H1 (cell line): Measurements from ENCODE around the gene DUSP7. TPM values are rescaled to one million over a fixed set of nuclear protein-coding genes. Genes with fewer than 3 reads are reported as not detected.

Experiments
- CTCF ChIA-PET: fragments of 300-600 bp; sonication (Branson Sonifier 250); formaldehyde crosslinking; loops from one replicate; lab custom pipeline; 2021; ENCODE audit not compliant: partially characterized antibody; lab: Charles Lee
- POLR2A ChIA-PET: fragments of 300-600 bp; sonication (Branson Sonifier 250); formaldehyde crosslinking; loops from one replicate; lab custom pipeline; 2021; ENCODE audit warnings: inconsistent platforms; ENCODE audit not compliant: partially characterized antibody; lab: Charles Lee
- DNase-seq, 2 experiments: peaks; one replicate each; pipeline versions ENCODE4 v3.0.0 to v3.0.0-alpha.2; 2010 to 2022; ENCODE audit warnings: low spot score in 2 of 2, low read depth in 1 of 2, mixed read lengths in 1 of 2
- FAIRE-seq: peaks from 2 replicates; lab custom pipeline; 2011; peaks lifted over from hg19 to GRCh38; lab: Jason Lieb, UNC
- H2AFZ ChIP-seq: 2 replicates; pipeline ENCODE4 v1.8.1; 2012; ENCODE audit warnings: low read length, inconsistent platforms
- H2AK5ac ChIP-seq: 2 replicates; pipeline ENCODE4 v1.6.1; 2013; ENCODE audit warnings: low read depth, low read length
- H2BK120ac ChIP-seq: replicated peaks from 2 replicates; pipeline ENCODE3; 2013; ENCODE audit warnings: low read depth, low read length, inconsistent platforms
- H2BK12ac ChIP-seq: 2 replicates; pipeline ENCODE4 v1.6.1; 2013; ENCODE audit warnings: low read depth, low read length
- H2BK15ac ChIP-seq: 2 replicates; pipeline ENCODE4 v1.6.1; 2013; ENCODE audit warnings: low read length
- H2BK20ac ChIP-seq: 2 replicates; pipeline ENCODE4 v1.6.1; 2013; ENCODE audit warnings: low read length
- H2BK5ac ChIP-seq: 2 replicates; pipeline ENCODE4 v1.6.1; 2013; ENCODE audit warnings: low read depth, low read length
- H3K14ac ChIP-seq: 2 replicates; pipeline ENCODE4 v1.6.1; 2013; ENCODE audit warnings: inconsistent platforms; ENCODE audit not compliant: insufficient read length
- H3K18ac ChIP-seq: 2 replicates; pipeline ENCODE4 v1.6.1; 2013; ENCODE audit warnings: low read length; ENCODE audit errors: extremely low read depth
- H3K23ac ChIP-seq: 2 replicates; pipeline ENCODE4 v1.6.1; 2013; ENCODE audit warnings: inconsistent platforms; ENCODE audit not compliant: insufficient read length
- H3K23me2 ChIP-seq: 2 replicates; pipeline ENCODE4 v1.6.1; 2013; ENCODE audit warnings: low read depth, low read length
- H3K27ac ChIP-seq: 2 replicates; pipeline ENCODE4 v1.6.1; 2011; ENCODE audit warnings: low read depth, low read length, inconsistent platforms
- H3K27me3 ChIP-seq, 4 experiments: replicated peaks in 1 of 4; 1 replicate in 1 of 4; 2 replicates in 3 of 4; pipeline versions ENCODE4 v1.6.1 to v1.8.1; 2011 to 2013; ENCODE audit warnings: low read length in 3 of 4, mild to moderate bottlenecking in 3 of 4, inconsistent platforms in 2 of 4, mixed read lengths in 2 of 4, moderate library complexity in 1 of 4; ENCODE audit not compliant: control insufficient read depth in 3 of 4, insufficient read depth in 3 of 4; ENCODE audit errors: extremely low read depth in 1 of 4
- H3K36me3 ChIP-seq, 4 experiments: 2 replicates each; pipeline versions ENCODE4 v1.6.1 to v1.8.1; 2011 to 2013; ENCODE audit warnings: mild to moderate bottlenecking in 4 of 4, low read length in 3 of 4, moderate library complexity in 2 of 4, control low read depth in 1 of 4, inconsistent platforms in 1 of 4; ENCODE audit not compliant: insufficient read depth in 4 of 4, control insufficient read depth in 2 of 4
- H3K4ac ChIP-seq: replicated peaks from 2 replicates; pipeline ENCODE3; 2013; ENCODE audit warnings: low read length, low read depth, mixed read lengths, inconsistent platforms; ENCODE audit not compliant: insufficient read length
- H3K4me1 ChIP-seq, 4 experiments: replicated peaks in 1 of 4; 1 replicate in 1 of 4; 2 replicates in 3 of 4; pipeline versions ENCODE4 v1.6.1 to v1.8.1; 2011 to 2013; ENCODE audit warnings: low read length in 3 of 4, inconsistent platforms in 2 of 4, mixed read lengths in 1 of 4; ENCODE audit not compliant: insufficient read depth in 4 of 4, control insufficient read depth in 3 of 4
- H3K4me2 ChIP-seq, 2 experiments: 2 replicates each; pipeline versions ENCODE4 v1.6.1 to v1.8.1; 2011 to 2013; ENCODE audit warnings: low read depth in 2 of 2, low read length in 2 of 2, control low read depth in 1 of 2, inconsistent platforms in 1 of 2, mild to moderate bottlenecking in 1 of 2; ENCODE audit not compliant: insufficient read depth in 1 of 2
- H3K4me3 ChIP-seq, 4 experiments: fragments of 200-600, 300-600 bp in 1 of 4; sonication (generic), shearing (Covaris generic), sonication (Bioruptor Twin) in 1 of 4; 2 replicates each; pipeline versions ENCODE4 v1.5.1 to v1.8.1; 2011 to 2016; ENCODE audit warnings: low read length in 4 of 4, low read depth in 3 of 4, control low read depth in 2 of 4, inconsistent platforms in 2 of 4, mild to moderate bottlenecking in 2 of 4, mixed read lengths in 1 of 4, moderate library complexity in 1 of 4; ENCODE audit not compliant: insufficient read depth in 2 of 4; ENCODE audit errors: extremely low read depth in 1 of 4
- H3K56ac ChIP-seq: replicated peaks from 2 replicates; pipeline ENCODE3; 2013; ENCODE audit warnings: low read depth, mild to moderate bottlenecking, mixed read lengths, low read length, inconsistent platforms; ENCODE audit not compliant: insufficient read length
- H3K79me1 ChIP-seq: 2 replicates; pipeline ENCODE4 v1.6.1; 2013; ENCODE audit warnings: low read depth, low read length, control low read depth
- H3K79me2 ChIP-seq, 2 experiments: 2 replicates each; pipeline versions ENCODE4 v1.6.1 to v1.8.1; 2012 to 2013; ENCODE audit warnings: low read length in 2 of 2, mild to moderate bottlenecking in 2 of 2, inconsistent platforms in 1 of 2; ENCODE audit not compliant: insufficient read depth in 2 of 2, control insufficient read depth in 1 of 2
- H3K9ac ChIP-seq, 4 experiments: replicated peaks in 1 of 4; 1 replicate in 1 of 4; 2 replicates in 3 of 4; pipeline versions ENCODE4 v1.6.1 to v1.8.1; 2011 to 2013; ENCODE audit warnings: low read depth in 3 of 4, low read length in 3 of 4, control low read depth in 2 of 4, mild to moderate bottlenecking in 2 of 4, moderate library complexity in 2 of 4, inconsistent platforms in 1 of 4; ENCODE audit errors: extremely low read depth in 1 of 4
- H3K9me3 ChIP-seq, 2 experiments: 2 replicates each; pipeline versions ENCODE4 v1.6.1 to v1.8.1; 2012 to 2013; ENCODE audit warnings: mild to moderate bottlenecking in 2 of 2, moderate library complexity in 2 of 2, control low read depth in 1 of 2, inconsistent platforms in 1 of 2, low read depth in 1 of 2, low read length in 1 of 2, mixed read lengths in 1 of 2; ENCODE audit not compliant: insufficient read depth in 2 of 2
- H4K20me1 ChIP-seq, 2 experiments: replicated peaks in 1 of 2; 2 replicates each; pipeline versions ENCODE3 to v1.8.1; 2011 to 2013; ENCODE audit warnings: inconsistent platforms in 2 of 2, low read length in 2 of 2, mild to moderate bottlenecking in 1 of 2; ENCODE audit not compliant: insufficient read depth in 2 of 2, control insufficient read depth in 1 of 2
- H4K5ac ChIP-seq: 2 replicates; pipeline ENCODE4 v1.6.1; 2013; ENCODE audit warnings: low read length, low read depth, mixed read lengths, inconsistent platforms; ENCODE audit not compliant: insufficient read length
- H4K8ac ChIP-seq: 2 replicates; pipeline ENCODE4 v1.8.0; 2013; ENCODE audit warnings: mild to moderate bottlenecking, moderate library complexity, low read length, inconsistent platforms; ENCODE audit not compliant: insufficient read depth; ENCODE audit errors: extremely low read depth
- H4K91ac ChIP-seq: replicated peaks from 2 replicates; pipeline ENCODE3; 2013; ENCODE audit warnings: low read length, mixed read lengths, inconsistent platforms; ENCODE audit not compliant: insufficient read length
- BACH1 ChIP-seq: IDR thresholded peaks from 2 replicates; pipeline ENCODE4 v1.6.1; 2012; ENCODE audit warnings: low read length, improper control_type of control experiment
- CEBPB ChIP-seq: IDR thresholded peaks from 2 replicates; pipeline ENCODE4 v1.6.1; 2012; ENCODE audit warnings: low read depth, low read length
- CHD1 ChIP-seq: IDR thresholded peaks from 2 replicates; pipeline ENCODE4 v1.6.1; 2012; ENCODE audit warnings: low read depth, low read length, improper control_type of control experiment
- EP300 ChIP-seq, 2 experiments: IDR thresholded peaks; 1 replicate in 1 of 2; 2 replicates in 1 of 2; pipeline ENCODE4 v1.6.1; 2011 to 2012; ENCODE audit warnings: low read depth in 2 of 2, low read length in 2 of 2, mild to moderate bottlenecking in 2 of 2, borderline replicate concordance in 1 of 2, inconsistent platforms in 1 of 2, moderate library complexity in 1 of 2
- JUND ChIP-seq: IDR thresholded peaks from 2 replicates; pipeline ENCODE4 v1.6.1; 2011; ENCODE audit warnings: mild to moderate bottlenecking, improper control_type of control experiment, low read length
- MAX ChIP-seq: IDR thresholded peaks from 2 replicates; pipeline ENCODE4 v1.6.1; 2012; ENCODE audit warnings: inconsistent platforms
- SAP30 ChIP-seq: fragments of 300-600 bp; sonication (generic); IDR thresholded peaks from 2 replicates; pipeline ENCODE4 v1.7.1; 2012; ENCODE audit warnings: low read length, moderate library complexity, mild to moderate bottlenecking, inconsistent platforms; ENCODE audit not compliant: insufficient read depth, insufficient replicate concordance
- SP4 ChIP-seq: IDR thresholded peaks from 2 replicates; pipeline ENCODE4 v1.6.1; 2012; ENCODE audit warnings: low read length, inconsistent platforms
- WGBS, 2 experiments: shearing (Covaris generic) in 1 of 2; methylation state at CpG; one replicate each; pipeline versions ENCODE4 v1.1.6 to v1.1.7; 2013 to 2015; ENCODE audit warnings: low lambda C conversion rate in 2 of 2, mixed read lengths in 2 of 2, inconsistent platforms in 1 of 2, low coverage in 1 of 2, missing lambda C conversion rate in 1 of 2; ENCODE audit not compliant: insufficient replicate concordance in 2 of 2, insufficient coverage in 1 of 2, insufficient read length in 1 of 2; ENCODE audit errors: extremely low coverage in 1 of 2, missing lambda C conversion rate in 1 of 2; 5-methylcytosine and 5-hydroxymethylcytosine counted together
- polyA plus RNA-seq, 7 experiments: library from polyadenylated mRNA; depleted of rRNA in 3 of 7; stranded (reverse) in 5 of 7; unstranded in 2 of 7; fragments of >200 nt in 5 of 7; fragments of 200-250 nt in 2 of 7; gene quantifications; 1 replicate in 5 of 7; 2 replicates in 1 of 7; 4 replicates in 1 of 7; pipeline versions ENCODE4 v1.2.1 to v1.2.3, GENCODE V29; 2011 to 2013; ENCODE audit warnings: missing spikeins in 2 of 7, mixed read lengths in 2 of 7
- total RNA-seq: library from RNA; stranded (reverse); fragmentation: NEBNext Ultra II Directional; extraction: Animal tissue kit (Norgen Biotek cat#: 25700); gene quantifications from 2 replicates; pipeline ENCODE4 v1.2.1, GENCODE V29; 2021

DUSP7 gene
- total and polyA plus RNA-seq, 2 of the 8 experiments (the other 6 are each of a cell fraction or from before 2014, with no cell fraction given), result 19.4 to 24.9 TPM

DNA sequence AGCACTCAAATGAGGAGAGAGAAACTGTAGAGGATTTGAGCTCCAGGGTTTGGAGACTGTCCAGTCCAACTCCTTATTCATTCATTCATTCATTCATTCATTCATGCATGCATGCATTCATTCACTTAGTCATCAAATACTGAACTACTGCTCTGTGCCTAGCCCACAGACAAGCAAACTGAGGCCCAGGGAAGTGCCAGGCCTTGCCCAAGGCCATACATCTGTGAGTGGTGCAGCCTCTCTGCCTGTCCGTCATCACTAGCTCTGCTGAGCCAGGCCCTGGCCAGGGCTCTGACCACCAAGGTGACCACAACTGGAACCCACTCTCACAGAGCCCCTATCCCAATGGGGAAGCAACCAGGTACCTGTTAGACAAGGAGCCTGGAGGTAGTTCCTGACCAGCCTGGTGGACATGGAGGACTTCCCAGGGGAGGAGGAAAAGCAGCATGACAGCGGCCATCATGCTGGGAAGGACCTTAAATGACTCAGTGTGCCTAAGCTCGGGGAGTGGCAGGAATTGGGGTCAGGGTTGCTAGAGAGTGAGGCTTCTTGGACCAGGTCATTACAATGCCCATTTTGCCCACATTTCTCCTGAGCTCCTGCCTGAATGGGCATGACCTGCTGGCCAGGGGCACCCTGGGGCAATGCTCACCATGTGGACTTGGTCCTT lies 33.1 kb downstream of the DUSP7 start:
- H3K18ac ChIP-seq, result no peak overlapping the region

More for the DNA sequence above, 33.1 kb downstream of the DUSP7 start:
- Histone ChIP-seq H2BK12ac (no peak overlapping the region), H4K8ac (no peak overlapping the region; the same call in 1 of the 2 replicates), H3K4me2 (no peak overlapping the region), H2BK5ac (no peak overlapping the region), H2AK5ac (no peak overlapping the region), H3K23me2 (peaks cover 1% of the 10 kb centered on the region; the same call in 1 of the 2 replicates), H3K4me1 (peaks cover 0 to 5% (median 2%) of the 10 kb centered on the region in 4 experiments; a peak in 3 of 7 replicates), H3K79me2 (no peaks in the 10 kb centered on the region), H2BK20ac (no peak overlapping the region), H3K27ac (no peak overlapping the region), H3K14ac (no peak overlapping the region), H3K4me3 (no peak overlapping the region), H4K5ac (no peak overlapping the region), H2BK120ac (no peak overlapping the region), H3K36me3 (no peaks in the 10 kb centered on the region), H3K56ac (no peak overlapping the region), H3K27me3 (no peaks in the 10 kb centered on the region), H3K79me1 (no peaks in the 10 kb centered on the region), H3K9me3 (no peaks in the 10 kb centered on the region), H2BK15ac (no peak overlapping the region), H3K9ac (no peak overlapping the region), H2AFZ (no peak overlapping the region), H3K4ac (no peak overlapping the region), H4K91ac (no peak overlapping the region)
- ChIA-PET POLR2A (interaction anchor here (1.4 to 2.2 kb wide), 2 partner anchors 13 to 33 kb away, joined by 5 to 6 read pairs; partner anchors contain the start of gene DUSP7), CTCF (interaction anchor here (1.1 to 24.7 kb wide), 8 partner anchors 8 to 109 kb away, joined by 3 to 984 read pairs (median 9); partner anchors contain the start of gene DUSP7)
- DNase-seq (no peak), FAIRE-seq (no peak)
- WGBS, 2 experiments, result 100% methylated on average over 3 of the region's 3 CpGs; no CpG with 5 or more reads in 1 of the 2 experiments
- TF ChIP-seq CHD1, result no peak
- no peak for TF ChIP-seq MAX
- no peak for TF ChIP-seq BACH1
- TF ChIP-seq SP4, result no peak
- no peak for TF ChIP-seq EP300 (IDR thresholded peaks at IDR 0.05; ENCODE audit: borderline replicate concordance in 1 of 2, low read depth in 2 of 2, low read length in 2 of 2)
- TF ChIP-seq SAP30, result no peak
- TF ChIP-seq CEBPB, result no peak
- no peak for TF ChIP-seq JUND
- TF ChIP-seq, all 59 proteins: peak for 0
- Histone ChIP-seq H4K20me1 (no peaks in the 10 kb centered on the region), H3K23ac (no peak overlapping the region)
